Myocyte (in vitro differentiated cells): ENCODE data around the gene MTR. TPM values are rescaled to one million over a fixed set of nuclear protein-coding genes. Genes with fewer than 3 reads are reported as not detected.
"Not testable (repeated sequence)": the region's sequence is repeated elsewhere in the genome, so short reads cannot be mapped to it uniquely, and the experiment has no call there.

Experiments used
- DNase-seq: peaks from one replicate; pipeline ENCODE4 v3.0.0-alpha.2; 2012; ENCODE audit warnings: low read depth
- total RNA-seq: library from RNA; depleted of rRNA; stranded (reverse); fragments of >200 nt; gene quantifications from 2 replicates; pipeline ENCODE4 v1.2.3, GENCODE V29; 2014

Gene MTR
- total RNA-seq, 1 donor from 2014 or later = 22.9 TPM

- DNase-seq = no peak
Measured at GRCh38 chr1:236830560-236830959, 35.5 kb downstream of the MTR start.

GRCh38 chr1:236833575-236833974 is 38.5 kb downstream of the MTR start:
- no peak for DNase-seq

- DNase-seq = no peak
Measured at GRCh38 chr1:236834876-236835275, 39.8 kb downstream of the MTR start.

- no peak for DNase-seq
Measured at GRCh38 chr1:236835491-236835890, 40.4 kb downstream of the MTR start.

- DNase-seq = no peak
Measured at GRCh38 chr1:236836157-236836556, 41.1 kb downstream of the MTR start.

- DNase-seq = no peak
Measured at GRCh38 chr1:236837115-236837514, 42.0 kb downstream of the MTR start.

GRCh38 chr1:236837897-236838296 is 42.8 kb downstream of the MTR start:
- no peak for DNase-seq

GRCh38 chr1:236841341-236841740 is 46.2 kb downstream of the MTR start:
- DNase-seq = no peak

- DNase-seq = no peak
Measured at GRCh38 chr1:236844499-236845271, 49.6 kb downstream of the MTR start.

GRCh38 chr1:236845830-236846229 is 50.7 kb downstream of the MTR start:
- no peak for DNase-seq

GRCh38 chr1:236848274-236848923 is 53.3 kb downstream of the MTR start:
- no peak for DNase-seq

- DNase-seq = no peak
Measured at GRCh38 chr1:236850077-236850979, 55.2 kb downstream of the MTR start.

- no peak for DNase-seq
Measured at GRCh38 chr1:236851871-236852270, 56.8 kb downstream of the MTR start.

- no peak for DNase-seq
Measured at GRCh38 chr1:236853921-236854604, 59.0 kb downstream of the MTR start.

GRCh38 chr1:236854605-236854983 is 59.5 kb downstream of the MTR start:
- DNase-seq = no peak

- not testable (repeated sequence) for DNase-seq
Measured at GRCh38 chr1:236856649-236857048, 61.6 kb downstream of the MTR start.

GRCh38 chr1:236858165-236858564 is 63.1 kb downstream of the MTR start:
- DNase-seq = no peak

- no peak for DNase-seq
Measured at GRCh38 chr1:236860101-236860500, 65.0 kb downstream of the MTR start.

- no peak for DNase-seq
Measured at GRCh38 chr1:236860674-236861073, 65.6 kb downstream of the MTR start.

GRCh38 chr1:236861560-236862218 is 66.6 kb downstream of the MTR start:
- peak; percentile 77 for DNase-seq

- DNase-seq = no peak
Measured at GRCh38 chr1:236862219-236862591, 67.1 kb downstream of the MTR start.
